CD4-positive, alpha-beta T cell treated with Interleukin-6 for 4 hours (primary cell): ENCODE measurements around the gene CALCB.

ENCODE experiments used
- DNase-seq: peaks from one replicate; pipeline ENCODE4 v3.0.0-alpha.2; 2020; ENCODE audit warnings: mixed read lengths

Gene CALCB

GRCh38 chr11:15119352-15119751, 46.0 kb downstream of the CALCB start:
- no peak for DNase-seq

GRCh38 chr11:15119826-15120225, 46.4 kb downstream of the CALCB start:
- no peak for DNase-seq

DNA sequence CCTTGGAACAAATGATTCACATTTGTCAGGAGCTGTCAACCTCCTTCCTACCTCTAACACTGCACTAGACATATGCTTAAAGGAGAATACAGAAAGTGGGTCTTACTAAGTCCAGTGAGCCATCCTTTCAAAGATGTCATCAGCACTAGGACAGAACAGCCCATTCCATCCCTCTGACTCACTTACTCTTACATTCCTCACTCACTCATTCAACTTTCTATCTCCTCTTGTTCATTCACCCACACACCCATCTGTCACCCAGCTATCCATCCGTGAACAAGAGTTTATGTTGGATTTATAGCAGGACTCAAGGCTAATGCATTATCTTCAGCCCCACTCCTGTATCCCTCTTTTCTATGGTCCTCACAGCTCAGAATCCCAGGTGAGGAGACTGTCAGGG, 50.5 kb downstream of the CALCB start:
- DNase-seq = no peak

DNA sequence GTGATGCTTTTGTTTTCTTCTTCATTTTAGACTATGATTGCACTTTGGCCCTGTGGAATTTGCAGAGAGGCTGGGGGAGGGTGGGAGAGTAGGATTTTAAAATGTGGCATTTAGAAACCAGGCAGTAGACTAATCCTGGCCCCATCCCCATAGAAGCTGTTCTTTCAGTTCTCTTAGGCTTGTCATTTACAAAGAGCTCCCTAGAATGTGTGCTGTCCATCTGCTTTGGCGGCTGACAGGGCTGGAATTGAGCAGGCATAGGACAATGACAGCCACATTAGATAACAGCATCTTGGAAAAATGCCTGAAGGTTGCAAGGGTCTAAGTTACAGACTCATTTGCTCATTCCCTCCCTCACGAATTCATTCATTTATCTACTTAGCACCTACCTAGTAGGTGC, 51.1 kb downstream of the CALCB start:
- no peak for DNase-seq

DNA sequence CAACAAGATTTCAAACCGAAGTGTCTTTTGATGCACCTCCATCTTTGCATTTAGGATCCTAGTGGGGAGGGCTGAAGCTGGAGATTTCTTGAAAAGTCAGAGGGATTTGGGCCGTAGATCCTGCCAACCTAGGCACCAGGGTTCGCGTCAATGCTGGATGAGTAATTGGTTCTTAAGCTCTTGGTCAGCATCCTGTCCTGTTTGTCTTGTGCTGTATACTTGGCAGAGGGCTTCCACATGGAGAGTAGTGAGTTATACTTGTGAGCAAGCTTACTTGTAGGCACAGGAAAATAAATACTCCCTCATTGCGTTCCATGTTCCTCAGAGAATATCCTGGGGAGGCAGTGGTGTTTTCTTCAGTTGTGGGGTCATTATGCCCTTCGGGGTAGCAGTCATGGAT, 53.9 kb downstream of the CALCB start:
- no peak for DNase-seq
